GM13977 (cell line): Measurements from ENCODE around the gene VIL1.

ENCODE experiments used
- DNase-seq: peaks from one replicate; pipeline ENCODE4 v3.0.0; 2012; ENCODE audit warnings: low spot score
- in situ Hi-C: fragments of 300-500 bp; cut with MboI; formaldehyde crosslinking; loops from one replicate; pipeline ENCODE4 v1.12.0; 2022; ENCODE audit warnings: low sequenced_read_pairs, low pct_unique_long_range_greater_than_20kb, mixed read lengths, inconsistent platforms; ENCODE audit not compliant: unreplicated experiment
- TF ChIP-seq, protein P1 (sequence below): IDR thresholded peaks from 2 replicates; pipeline ENCODE4 v1.5.1; 2012; ENCODE audit warnings: mild to moderate bottlenecking, control low read depth; ENCODE audit not compliant: insufficient read depth; ENCODE audit errors: extremely low read depth, missing control alignments

The VIL1 gene

DNA sequence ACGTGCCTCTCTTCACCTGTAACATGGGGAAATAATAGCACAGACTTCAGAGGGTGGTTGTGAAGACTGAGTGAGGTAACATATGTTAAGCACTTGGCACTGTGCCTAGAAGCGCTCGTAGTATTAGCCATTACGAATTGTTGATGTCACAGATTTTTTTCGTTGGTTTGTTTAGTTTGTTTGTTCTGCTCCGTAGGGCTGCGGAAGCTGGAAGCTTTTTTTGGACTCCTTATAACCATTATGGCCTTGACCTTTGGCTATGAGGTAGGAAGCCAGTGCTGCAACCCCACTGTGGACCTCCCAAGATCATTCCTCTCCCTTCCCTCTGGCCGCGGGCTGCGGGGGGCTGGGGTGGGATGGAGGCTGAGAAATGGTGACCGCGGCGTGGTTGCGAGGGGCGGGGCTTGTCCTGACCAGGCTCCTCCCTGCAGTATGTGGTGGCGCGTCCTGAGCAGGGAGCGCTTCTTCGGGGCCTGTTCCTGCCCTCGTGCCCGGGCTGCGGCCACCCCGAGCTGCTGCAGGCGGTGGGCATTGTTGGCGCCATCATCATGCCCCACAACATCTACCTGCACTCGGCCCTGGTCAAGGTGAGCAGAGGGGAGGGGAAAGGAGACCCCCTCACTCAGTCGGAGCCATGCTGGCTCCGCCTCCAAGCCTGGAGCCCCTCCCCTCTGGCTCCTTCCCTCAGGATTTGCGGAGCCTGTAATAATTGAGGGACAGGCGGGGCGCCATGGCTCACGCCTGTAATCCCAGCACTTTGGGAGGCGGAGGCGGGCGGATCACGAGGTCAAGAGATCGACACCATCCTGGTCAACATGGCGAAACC is 31.3 kb upstream of the VIL1 start:
- TF ChIP-seq, protein P1, sequence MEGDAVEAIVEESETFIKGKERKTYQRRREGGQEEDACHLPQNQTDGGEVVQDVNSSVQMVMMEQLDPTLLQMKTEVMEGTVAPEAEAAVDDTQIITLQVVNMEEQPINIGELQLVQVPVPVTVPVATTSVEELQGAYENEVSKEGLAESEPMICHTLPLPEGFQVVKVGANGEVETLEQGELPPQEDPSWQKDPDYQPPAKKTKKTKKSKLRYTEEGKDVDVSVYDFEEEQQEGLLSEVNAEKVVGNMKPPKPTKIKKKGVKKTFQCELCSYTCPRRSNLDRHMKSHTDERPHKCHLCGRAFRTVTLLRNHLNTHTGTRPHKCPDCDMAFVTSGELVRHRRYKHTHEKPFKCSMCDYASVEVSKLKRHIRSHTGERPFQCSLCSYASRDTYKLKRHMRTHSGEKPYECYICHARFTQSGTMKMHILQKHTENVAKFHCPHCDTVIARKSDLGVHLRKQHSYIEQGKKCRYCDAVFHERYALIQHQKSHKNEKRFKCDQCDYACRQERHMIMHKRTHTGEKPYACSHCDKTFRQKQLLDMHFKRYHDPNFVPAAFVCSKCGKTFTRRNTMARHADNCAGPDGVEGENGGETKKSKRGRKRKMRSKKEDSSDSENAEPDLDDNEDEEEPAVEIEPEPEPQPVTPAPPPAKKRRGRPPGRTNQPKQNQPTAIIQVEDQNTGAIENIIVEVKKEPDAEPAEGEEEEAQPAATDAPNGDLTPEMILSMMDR, result no peak
- DNase-seq, result no peak
- in situ Hi-C loops, result no loop called here

DNA sequence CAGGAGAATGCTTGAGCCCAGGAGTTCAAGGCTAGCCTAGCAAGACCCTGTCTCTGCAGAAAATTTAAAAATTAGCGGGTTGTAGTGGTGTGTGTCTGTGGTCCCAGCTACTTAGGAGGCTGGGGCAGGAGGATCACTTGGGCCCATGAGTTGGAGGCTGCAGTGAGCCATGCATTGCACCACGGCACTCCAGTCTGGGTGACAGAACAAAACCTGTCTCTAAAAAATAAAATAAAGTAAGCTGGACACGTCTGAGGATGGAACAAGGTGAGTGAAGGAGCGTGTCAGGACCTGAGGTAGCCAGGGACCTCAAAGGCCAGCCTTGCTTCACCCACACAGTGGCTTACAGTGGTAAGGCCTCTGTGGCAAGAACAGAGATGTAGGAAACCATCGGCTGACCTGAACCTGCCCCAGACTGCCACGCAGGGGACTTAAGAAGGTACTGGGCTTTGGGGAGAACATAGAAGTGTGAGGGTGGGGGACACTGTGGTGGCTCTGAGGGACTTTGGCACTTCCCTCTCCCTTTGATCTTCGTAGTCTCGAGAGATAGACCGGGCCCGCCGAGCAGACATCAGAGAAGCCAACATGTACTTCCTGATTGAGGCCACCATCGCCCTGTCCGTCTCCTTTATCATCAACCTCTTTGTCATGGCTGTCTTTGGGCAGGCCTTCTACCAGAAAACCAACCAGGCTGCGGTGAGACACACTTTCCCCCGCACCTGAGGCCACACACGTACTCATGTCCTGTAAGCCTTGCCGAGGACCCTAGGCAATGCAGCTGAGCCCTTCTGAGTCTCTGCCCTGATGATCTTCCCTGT is 29.4 kb upstream of the VIL1 start:
- TF ChIP-seq, protein P1, result no peak
- in situ Hi-C loops, result no loop called here
- no peak for DNase-seq

DNA sequence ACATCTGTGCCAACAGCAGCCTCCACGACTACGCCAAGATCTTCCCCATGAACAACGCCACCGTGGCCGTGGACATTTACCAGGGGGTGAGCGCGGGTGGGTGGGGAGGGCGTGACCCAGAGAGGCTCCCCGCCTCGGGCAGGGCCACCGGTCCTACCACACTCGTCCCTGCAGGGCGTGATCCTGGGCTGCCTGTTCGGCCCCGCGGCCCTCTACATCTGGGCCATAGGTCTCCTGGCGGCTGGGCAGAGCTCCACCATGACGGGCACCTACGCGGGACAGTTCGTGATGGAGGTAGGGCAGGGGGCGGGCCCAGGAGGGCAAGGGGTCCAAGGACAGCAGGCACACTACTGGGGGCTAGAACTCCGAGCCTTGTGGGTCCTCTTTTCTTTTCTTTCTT is 27.7 kb upstream of the VIL1 start:
- DNase-seq, result no peak
- in situ Hi-C loops, result no loop called here
- TF ChIP-seq, protein P1, result no peak

DNA sequence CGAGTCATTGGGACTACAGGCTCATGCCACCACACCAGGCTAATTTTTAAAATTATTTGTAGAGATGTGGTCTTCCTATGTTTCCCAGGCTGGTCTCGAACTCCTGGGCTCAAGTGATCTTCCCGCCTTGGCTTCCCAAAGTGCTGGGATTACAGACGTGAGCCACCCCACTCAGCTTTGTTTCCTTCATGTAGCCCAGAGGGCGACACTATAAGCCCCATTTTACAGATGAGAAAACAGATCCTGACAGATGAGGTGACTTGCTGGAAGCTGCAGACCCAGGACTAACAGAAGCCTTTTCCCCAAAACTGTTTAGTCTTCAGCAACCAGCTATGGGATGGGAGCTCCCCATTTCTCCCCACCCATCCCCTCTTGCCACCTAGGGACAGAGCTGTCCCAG is 26.5 kb upstream of the VIL1 start:
- in situ Hi-C loops, result no loop called here
- TF ChIP-seq, protein P1, result no peak
- DNase-seq, result no peak

DNA sequence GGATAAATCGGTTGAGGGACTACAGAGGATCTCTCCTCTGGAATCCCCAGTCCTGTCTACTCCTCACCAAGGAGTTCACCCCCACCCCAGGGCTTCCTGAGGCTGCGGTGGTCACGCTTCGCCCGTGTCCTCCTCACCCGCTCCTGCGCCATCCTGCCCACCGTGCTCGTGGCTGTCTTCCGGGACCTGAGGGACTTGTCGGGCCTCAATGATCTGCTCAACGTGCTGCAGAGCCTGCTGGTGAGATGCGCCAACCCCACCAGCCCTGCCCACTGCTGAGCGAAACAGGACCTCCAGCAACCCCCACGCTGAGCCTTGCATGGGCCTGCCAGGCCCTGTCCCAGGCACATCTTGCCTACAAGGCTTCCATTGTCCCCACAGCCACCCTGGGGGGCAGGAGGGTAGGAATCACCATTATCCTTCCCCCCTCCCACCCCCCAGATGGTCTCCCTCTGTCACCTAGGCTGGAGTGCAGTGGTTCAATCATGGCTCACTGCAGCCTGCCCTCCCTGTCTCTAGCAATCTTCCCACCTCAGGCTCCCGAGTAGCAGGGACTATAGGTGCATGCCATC is 25.9 kb upstream of the VIL1 start:
- in situ Hi-C loops, result no loop called here
- TF ChIP-seq, protein P1, result no peak
- no peak for DNase-seq

DNA sequence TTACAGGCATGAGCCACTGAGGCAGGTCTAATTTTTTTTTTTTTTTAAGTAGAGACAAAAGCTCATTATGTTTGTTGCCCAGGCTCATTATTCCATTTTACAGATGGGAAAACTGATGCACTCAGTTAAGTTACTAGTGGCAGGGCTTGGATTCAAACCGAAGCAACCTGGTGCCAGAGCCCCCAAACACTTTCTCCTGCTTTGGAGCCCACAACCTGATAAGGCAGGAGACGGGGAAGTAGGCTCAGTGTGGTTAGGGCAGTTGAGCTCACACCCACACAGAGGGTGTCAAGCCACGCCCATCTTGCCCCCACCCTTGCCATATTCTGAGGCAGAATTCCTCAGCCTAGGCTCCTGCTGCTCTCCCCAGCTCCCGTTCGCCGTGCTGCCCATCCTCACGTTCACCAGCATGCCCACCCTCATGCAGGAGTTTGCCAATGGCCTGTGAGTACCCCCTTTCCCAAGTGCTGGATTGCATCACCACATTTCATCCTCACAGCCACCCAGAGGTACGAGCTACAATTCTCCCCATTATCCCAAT is 25.1 kb upstream of the VIL1 start:
- TF ChIP-seq, protein P1, result no peak
- in situ Hi-C loops, result no loop called here
- DNase-seq, result no peak
